Embryonic facial prominence (tissue), 1 donor: ENCODE measurements around the gene MYO1H.
"Not testable (repeated sequence)": the region's sequence is repeated elsewhere in the genome, so short reads cannot be mapped to it uniquely, and the experiment has no call there.

Source experiments
- DNase-seq: peaks from one replicate; pipeline ENCODE4 v3.0.0-alpha.2; 2016; ENCODE audit errors: extremely low spot score

MYO1H gene

DNA sequence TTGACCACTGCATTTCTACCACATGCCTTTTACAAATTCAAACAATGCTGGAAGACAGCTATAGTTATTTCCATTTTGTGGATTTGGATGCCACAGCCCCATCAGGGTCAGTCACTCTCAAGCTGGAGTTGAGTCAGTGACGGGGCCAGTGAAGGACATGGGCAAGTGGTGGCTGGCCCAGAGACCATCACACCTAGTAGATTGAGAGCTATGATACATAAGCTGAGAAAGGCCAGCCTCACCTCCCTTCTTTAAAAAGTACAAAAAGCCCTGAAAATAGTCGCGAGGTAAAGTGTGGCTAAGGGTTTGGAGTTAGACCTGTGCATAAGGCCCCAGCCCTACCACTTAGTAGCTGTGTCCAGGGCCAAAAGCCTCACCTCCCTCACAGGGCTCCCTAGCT is 125.3 kb downstream of the MYO1H start:
- no peak for DNase-seq

DNA sequence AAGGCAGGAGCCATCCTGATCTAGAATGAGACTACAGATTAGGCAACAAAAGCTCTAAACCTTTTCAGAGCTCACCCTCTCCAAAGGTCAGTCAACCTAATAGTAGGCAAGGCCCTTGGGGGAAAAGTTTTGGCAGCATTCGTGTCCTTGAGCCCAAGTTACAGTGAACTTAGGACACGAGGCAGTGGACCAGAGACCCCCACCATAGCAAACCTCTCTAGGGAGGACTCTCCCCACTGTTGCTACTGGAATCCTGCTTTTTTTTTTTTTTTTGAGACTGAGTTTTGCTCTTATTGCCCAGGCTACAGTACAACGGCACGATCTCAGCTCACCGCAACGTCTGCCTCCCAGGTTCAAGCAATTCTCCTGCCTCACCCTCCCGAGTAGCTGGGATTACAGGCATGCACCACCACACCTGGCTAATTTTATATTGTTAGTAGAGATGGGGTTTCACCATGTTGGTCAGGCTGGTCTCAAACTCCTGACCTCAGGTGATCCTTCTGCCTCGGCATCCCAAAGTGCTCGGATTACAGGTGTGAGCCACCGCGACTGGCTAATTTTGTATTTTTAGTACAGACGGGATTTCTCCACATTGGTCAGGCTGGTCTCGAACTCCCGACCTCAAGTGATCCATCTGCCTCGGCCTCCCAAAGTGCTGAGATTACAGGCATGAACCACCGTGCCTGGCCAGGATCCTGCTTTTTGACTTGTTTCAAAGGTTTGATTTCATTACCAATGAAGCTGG is 126.0 kb downstream of the MYO1H start:
- DNase-seq: not testable (repeated sequence)

DNA sequence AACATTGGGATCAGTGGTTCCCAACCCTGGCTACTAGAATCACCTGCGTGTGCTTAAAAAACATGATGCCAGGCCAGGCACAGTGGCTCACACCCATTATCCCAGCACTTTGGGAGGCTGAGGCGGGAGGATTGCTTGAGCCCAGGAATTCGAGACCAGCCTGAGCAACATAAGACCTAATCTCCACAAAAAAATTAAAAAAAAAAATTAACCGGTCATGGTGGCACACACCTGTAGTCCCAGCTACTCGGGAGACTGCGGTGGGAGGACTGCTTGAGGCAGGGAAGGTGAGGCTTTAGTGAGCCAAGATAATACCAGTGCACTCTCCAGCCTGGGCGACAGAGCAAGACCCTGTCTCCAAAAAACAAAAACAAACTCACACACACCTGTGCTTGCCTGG is 127.4 kb downstream of the MYO1H start:
- no peak for DNase-seq

DNA sequence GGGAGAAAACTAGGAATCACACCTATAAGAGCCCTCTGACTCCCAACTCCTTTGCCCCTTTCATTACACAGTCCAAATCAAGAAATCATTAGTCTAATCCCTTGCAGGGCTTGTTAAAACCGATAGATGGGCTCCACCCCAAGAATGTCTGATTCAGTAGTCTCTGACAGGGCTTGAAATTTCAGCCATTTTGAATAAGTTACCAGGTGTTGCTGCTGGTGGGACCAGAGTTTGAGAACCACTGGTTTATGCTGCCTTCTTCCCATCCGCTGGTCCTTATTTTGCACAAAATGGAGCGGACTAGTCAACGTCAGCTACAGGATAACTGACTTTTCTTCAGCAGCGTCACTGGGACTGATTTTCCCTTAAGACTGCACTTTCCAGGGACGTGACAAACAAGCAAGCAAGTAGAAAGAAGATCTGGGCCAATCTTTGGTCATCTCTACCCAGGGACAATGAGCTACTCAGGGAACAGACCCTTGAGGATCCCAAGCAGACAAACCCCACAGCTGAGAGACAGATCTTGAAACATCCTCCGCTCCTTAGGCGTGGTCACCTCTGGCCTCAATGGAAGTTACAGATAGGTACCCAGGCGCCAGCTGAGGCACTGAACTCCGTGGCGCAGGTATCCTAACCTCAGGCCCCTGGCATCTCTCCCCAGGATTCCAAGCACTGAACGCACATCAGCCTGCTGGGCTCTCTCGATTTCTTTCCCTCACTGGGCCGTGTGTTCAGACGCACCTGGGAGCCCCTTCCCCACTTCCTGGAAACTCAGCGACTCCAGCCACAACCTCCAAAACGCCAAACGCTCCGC is 128.5 kb downstream of the MYO1H start:
- no peak for DNase-seq

DNA sequence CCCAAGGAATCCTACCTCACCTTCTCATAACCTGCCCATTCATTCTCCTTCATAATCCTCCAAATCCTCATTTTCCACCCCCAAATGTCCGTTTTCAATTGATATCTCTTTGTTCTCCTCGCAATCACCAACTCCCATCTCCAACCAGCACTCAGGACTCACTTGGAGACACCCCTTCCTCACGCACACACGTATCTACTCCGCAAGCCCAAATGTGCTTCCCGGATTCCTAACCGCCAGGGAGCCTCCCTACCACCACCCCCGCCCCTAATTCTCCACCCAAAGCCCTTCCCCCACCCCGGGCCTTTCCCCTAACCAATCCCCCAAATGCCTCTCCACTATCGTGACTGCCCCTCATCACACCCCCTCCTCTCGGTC is 129.1 kb downstream of the MYO1H start:
- no peak for DNase-seq

DNA sequence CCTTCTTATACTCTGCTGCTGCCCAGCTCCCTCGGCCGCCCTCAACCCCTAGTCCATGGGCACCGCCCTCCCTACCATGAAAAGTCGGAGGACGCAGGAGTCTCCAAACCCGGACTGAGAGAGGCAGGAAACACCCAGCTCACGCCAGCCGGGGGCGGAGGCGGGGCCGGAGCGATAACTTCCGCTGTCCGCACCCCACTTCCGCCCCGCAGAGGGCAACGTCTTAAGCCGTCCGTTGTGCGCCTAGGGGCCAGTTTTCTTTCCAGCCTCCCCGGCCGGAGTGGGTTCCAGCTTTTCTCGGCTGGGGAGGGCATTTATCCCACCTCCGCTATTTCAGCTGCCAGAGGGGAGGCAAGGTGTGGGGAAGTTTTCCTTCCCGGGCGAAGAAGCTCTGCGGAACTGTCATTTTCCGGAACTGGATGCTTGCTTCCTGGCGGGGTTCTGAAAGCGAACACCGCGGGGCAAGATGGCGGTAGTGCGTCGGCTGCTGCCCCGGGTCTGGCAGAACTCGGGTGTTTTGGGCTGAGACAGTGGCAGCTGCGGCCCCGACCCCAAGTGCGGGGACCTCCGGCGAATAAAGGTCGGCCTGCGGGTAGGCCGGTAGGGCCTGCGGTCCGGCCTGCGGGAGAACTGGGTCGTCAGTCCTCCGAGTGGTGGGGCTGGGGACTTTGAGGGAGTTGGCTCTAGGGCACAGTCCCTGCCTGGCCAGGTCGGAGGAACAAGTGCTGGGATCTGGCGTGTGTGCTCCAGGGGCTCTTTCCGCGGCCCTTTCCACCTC is 129.7 kb downstream of the MYO1H start, which contains the start of the genes KCTD10 and UBE3B:
Gene KCTD10 (minus strand): TSS at position 116 of the 778 bp plus-strand sequence. CDS start 38 bp downstream, at position 78.
Gene UBE3B (plus strand): TSS at position 450 of the 778 bp plus-strand sequence. CDS start 5,918 bp downstream, outside the sequence.
- peak; percentile 81 for DNase-seq

DNA sequence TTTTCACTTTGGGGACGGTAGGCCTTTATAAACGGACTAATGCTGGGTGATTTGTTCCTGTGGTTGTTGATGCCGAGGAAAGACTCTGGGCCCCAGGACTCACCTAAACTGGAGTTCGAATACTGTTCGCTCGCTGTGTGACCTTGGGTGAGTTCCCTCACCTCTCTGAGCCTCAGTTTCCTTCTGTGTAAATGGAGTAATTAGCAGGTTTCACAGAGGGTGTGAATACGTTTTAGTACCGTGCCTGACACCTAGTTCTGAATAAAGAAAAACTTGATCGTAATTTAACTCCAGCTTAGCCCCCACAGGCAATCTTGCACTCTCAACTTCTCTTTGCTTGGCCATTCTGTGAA is 130.2 kb downstream of the MYO1H start:
- no peak for DNase-seq

DNA sequence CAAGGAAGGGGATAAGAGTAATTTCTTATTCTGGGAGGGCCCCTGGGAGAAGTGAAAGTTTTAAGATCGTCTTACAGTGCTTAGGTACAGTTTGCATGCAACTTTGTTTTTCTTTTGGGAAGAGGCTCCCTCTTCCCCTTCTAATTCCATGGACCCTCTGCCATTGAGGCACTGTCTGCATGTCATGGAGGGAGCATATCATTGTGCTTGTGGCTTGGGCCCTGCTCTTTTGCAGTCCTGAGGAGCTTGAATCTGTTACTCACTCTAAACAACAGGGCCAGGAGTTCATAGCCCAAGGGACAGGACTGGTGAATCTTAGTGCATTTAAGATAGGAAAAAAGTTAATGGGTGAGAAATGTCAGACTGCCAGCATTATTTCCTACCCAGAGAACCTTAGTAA is 132.1 kb downstream of the MYO1H start:
- no peak for DNase-seq

DNA sequence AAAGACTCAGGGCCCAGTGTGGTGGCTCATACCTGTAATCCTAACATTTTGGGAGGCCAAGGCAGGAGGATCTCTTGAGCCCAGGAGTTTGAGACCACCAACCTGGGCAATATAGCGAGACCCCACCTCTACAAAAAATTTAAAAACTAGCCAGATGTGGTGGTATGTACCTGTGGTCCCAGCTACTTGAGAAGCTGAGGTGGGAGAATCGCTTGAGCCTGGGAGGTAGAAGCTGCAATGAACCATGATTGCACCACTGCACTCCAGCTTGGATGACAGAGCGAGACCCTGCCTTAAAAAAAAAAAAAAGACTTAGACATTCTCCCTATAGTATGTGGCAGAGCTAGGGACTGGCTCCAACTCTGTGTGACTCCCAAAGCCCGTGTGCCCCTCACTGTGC is 132.7 kb downstream of the MYO1H start:
- no peak for DNase-seq

DNA sequence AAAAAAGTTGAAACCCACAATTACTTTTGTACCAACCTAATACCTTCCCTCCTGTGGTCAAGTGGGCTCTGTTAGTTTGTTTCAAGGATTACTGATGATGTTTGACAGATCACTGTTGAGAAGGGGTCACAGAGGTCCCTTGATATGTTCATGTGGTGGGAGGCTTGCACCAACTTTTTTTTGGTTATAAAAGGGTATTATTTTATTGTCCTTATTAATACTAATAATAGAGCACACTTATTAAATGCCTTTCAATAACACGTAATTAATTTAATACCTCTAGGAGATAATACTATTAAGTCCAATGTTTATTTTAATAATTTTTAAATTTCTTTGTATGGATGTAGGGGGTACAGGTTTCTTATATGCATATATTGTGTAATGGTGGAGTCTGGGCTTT is 134.2 kb downstream of the MYO1H start:
- DNase-seq: no peak

DNA sequence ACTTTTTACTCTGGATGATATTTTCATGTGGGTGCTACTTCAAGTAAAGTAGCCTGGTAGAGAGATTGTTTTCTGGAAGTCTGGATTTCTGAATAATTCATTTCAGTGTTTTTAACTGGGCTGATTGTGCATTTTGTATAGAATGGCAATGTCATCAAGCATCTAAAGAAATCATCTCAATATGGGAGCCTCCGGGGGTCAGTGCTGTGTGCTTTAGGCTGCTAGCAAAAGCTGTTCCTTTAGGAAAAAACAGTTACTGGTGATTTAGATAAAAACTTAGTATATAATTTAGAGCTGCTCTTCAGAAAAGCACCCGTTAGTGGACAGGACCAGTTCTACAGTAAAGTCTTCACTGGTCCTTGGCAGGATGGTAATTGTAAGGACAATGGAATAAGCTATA is 134.8 kb downstream of the MYO1H start:
- no peak for DNase-seq

DNA sequence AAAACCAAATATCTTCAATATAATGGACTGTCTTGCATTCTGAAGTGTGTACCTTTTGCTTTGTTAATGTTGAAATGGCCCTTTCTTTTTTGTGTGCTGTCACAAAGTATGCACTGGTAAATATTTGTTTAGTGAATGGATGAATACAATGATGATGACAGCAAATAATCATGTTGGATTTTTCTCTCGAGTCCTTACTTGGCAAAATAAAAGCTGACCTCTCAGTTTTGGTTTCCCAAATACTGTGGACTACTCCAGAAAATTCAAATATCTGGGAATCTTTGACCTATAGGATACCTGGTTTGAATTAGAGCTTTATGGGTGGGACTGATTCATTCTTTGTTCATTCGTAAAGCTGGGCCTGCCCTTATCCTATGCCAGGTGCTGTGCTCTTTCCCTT is 135.2 kb downstream of the MYO1H start:
- DNase-seq: no peak

DNA sequence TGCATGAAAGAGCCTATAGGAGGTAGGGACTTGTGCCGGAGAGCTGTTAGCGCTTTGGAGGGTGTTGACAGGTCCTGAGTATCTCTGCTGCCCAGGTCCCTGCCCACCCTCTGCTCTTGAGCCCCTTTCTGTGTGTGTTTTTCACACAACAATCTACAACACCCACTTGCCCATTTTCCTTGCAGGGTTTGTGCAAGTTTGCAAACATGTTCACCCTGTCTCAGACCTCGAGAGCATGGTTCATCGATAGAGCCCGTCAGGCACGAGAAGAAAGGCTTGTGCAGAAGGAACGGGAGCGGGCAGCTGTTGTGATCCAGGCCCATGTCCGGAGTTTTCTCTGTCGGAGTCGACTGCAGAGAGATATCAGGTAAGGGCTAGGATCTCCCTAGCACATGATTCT is 135.6 kb downstream of the MYO1H start:
- no peak for DNase-seq

DNA sequence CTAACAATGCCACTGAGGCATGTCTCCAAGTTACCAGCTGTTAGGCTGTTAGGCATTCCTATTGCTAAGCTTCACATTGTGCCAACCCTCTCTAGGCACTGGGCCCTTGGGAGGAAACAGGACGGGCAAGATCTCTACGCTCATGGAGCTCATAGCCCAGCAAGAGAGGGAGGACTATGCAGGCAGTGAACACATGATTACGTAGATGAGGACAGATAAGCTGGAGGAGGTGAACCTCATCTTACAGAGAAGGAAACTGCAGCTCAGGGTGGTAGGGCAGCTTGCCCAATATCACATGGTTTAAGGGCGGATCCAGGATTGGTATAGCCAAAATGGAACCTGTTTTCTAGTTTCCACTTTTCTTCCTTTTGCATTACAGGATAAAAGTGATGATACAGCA is 137.5 kb downstream of the MYO1H start:
- DNase-seq: no peak

DNA sequence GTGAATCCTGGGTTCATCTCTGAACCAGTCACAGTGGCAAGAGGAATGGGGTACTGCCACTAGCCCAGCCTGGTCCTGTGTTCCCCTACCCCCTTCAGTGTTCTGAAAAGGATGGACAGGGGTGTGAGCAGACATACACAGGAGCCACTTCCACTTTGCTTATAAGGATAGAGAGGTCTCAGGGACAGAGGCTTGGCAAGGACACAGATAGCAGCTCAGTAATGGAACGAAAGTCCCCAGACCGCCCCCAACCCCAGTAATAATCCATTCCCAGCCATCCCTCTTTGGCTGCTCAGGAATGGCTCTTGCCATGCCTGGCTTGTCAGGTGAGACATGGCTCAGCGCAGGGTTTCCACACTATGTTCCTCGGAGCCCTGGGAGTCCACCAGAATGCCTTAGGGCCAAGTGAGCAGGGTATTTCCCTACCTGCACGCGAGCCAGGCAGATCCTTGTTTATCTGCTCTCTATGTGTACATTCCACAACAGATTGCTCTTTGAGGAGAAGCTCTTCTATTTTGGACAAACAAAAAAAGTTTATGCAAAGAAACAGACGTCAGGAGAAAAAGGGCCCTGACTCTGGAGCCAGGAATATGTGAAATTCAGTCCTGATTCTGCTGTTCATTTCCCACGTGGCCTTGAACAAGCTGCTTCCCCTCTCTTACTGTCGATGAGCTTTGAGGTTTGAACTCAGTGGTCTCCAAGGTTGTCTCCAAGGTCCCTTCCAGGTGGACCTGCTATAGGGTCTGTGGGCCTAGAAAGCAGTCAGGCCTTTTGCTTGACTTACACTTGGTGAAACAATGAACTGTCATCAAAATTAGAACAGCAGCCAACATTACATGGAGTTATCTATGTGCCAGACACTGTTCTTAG is 139.7 kb downstream of the MYO1H start:
- DNase-seq: no peak

DNA sequence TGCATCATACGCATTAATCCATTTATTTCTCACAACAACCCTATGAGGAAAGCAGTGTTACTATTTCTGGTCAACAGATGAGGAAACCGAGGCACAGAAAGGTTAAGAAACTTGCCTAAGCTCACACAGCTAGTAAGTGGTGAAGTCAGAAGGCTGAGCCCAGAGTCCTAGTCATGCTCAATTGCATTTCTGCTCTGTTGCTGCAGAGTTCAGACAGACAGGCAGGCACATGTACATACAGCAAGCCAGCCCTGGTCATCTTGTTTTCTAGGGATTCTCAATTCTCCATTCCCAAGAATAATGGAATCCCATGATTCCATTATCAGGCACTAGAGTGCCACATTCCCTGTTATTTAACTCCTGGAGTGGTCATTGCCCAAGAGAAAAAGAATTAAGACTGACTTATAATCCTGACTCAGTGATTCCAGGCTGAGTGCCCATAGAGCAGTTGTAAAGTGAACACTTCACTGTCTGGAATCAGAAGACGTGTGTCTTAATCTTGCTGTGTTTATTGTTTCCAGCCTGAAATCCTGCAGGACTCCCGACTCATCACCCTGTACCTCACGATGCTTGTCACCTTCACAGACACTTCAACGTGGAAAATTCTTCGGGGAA is 140.5 kb downstream of the MYO1H start:
- no peak for DNase-seq

DNA sequence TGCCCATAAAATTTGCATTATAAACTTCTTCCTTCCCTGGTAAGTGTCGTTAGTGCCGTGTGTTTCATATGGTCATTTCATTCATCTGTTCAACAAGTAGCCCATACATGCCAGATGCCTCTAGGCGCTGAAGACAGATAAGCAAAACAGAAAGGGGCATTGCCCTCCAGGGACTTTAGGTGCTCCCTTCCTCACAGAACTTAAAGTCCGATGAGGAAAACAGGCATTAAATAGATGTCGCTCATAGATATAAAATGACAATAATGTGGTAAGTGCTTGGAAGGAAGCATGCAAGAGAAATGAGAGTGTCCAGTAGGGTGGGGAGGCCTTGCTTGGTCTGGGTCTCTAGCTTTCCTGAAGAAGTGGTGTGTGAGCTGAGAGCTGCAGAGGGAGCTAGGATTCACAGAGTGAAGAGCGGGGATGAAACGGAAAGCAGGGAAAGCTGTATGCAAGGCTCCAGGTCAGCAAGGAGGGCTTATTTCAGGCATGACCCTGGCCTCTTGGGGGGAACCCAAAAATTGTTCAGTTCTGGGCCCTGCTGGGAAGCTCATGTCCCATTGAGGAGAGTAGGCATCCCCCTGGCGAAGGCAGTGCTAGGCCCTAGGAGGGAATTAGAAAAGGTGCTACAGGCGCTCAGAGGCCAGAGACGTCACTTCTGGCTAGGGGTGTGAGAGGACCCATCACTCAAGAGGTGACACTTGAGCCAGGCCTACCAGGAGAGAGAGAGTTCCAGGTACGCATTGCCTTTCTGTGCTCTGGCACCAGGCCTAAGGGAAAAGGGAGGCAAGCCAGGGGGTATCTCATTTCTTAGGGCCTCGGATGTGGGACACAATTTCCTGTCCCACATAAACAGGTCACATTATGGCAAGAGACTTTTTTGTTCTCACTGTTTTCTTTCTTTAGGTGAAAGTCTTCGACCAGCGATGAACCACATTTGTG is 141.6 kb downstream of the MYO1H start:
- DNase-seq: no peak

DNA sequence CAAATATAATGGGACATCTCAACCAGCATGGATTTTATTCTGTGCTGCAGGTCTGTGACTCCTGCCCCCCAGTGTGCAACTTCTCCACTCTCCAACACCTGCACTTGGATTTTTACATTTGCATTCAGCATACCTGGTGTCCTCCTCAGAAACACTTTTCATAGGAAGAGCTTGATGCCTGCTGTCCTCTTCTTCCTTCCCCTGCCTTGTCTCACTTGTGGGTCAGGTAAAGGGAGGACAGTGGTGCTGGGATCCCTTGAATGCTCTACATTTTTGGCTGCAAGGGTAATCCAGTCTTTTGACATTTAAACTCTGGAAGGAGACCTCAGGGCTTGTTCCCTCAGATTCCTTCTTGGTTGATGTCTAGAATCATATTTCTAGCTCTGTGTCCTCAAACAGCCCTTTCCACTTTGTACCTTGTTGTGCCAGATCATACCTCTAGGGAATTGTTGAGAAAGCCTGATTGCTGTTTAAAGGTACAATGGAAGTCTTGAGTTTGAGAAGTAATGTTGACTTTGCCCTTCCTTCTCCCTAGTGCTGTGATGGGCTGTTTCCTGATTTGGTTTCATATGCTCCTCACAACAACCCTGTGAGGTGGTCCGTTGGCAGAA is 142.4 kb downstream of the MYO1H start:
- DNase-seq: no peak

DNA sequence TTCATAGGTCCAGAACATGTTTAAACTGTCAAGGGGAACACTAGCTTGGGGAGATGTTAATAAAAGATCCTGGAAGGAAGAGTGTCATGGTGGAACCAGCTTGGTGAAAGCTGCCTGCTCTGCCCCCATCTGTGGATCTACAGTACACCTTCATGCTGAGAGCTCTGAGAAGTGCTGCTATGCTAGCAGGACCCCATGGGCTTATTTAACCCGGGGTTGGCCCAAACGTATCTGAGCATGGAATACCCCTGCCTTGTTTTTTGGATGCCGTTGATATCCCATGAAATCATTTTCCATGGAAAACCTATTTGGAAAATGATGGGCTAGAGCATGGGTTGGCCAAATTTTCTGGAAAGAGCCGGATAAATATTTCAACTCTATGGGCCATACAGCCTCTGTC is 144.0 kb downstream of the MYO1H start:
- no peak for DNase-seq
